ENCODE data around the gene CCR4.
A peak's percentile ranks its signal among the peaks of the same experiment; 100 is the strongest.
"Not testable (repeated sequence)": the region's sequence is repeated elsewhere in the genome, so short reads cannot be mapped to it uniquely, and the experiment has no call there.

CCR4 gene

GRCh38 chr3:32945136-32945535, 6.3 kb upstream of the CCR4 start:
- no peak for TF ChIP-seq CTCF (IDR thresholded peaks at IDR 0.05; ENCODE audit: insufficient read depth, missing control alignments)
- no peak for FAIRE-seq

GRCh38 chr3:32945598-32945997, 5.8 kb upstream of the CCR4 start:
- DNase-seq (ENCODE audit: insufficient read length, low spot score); FAIRE-seq: not testable (repeated sequence)

More at GRCh38 chr3:32945136-32945535, 6.3 kb upstream of the CCR4 start:
- DNase-seq (ENCODE audit: insufficient read length, low spot score), result no peak

- FAIRE-seq, result no peak
- no peak for DNase-seq (ENCODE audit: insufficient read length, low spot score)
- TF ChIP-seq CTCF (IDR thresholded peaks at IDR 0.05; ENCODE audit: insufficient read depth, missing control alignments), result no peak
These were observed 4.3 kb upstream of the CCR4 start for GRCh38 chr3:32946973-32947788.

GRCh38 chr3:32947789-32948238, 3.6 kb upstream of the CCR4 start:
- peak; percentile 82 for TF ChIP-seq CTCF (IDR thresholded peaks at IDR 0.05; ENCODE audit: insufficient read depth, missing control alignments)
- DNase-seq (ENCODE audit: insufficient read length, low spot score), result peak; percentile 25
- peak; percentile 92 for FAIRE-seq

GRCh38 chr3:32948625-32949445, 2.6 kb upstream of the CCR4 start:
- no peak for FAIRE-seq

GRCh38 chr3:32950516-32950915, 928 bp upstream of the CCR4 start:
- FAIRE-seq (no peak), DNase-seq (ENCODE audit: insufficient read length, low spot score) (no peak)
- no peak for TF ChIP-seq CTCF (IDR thresholded peaks at IDR 0.05; ENCODE audit: insufficient read depth, missing control alignments)

More at GRCh38 chr3:32948625-32949445, 2.6 kb upstream of the CCR4 start:
- DNase-seq (ENCODE audit: insufficient read length, low spot score), result no peak
- TF ChIP-seq CTCF (IDR thresholded peaks at IDR 0.05; ENCODE audit: insufficient read depth, missing control alignments), result no peak

- TF ChIP-seq CTCF (IDR thresholded peaks at IDR 0.05; ENCODE audit: insufficient read depth, missing control alignments), result no peak
- no peak for FAIRE-seq
- DNase-seq (ENCODE audit: insufficient read length, low spot score), result no peak
These were observed 1.1 kb downstream of the CCR4 start for GRCh38 chr3:32952369-32953077.

Measured in D721Med (cell line).